Fibroblast of lung (primary cell): ENCODE results near the gene SLC25A5. TPM values are rescaled to one million over a fixed set of nuclear protein-coding genes. Genes with fewer than 3 reads are reported as not detected.
"Not testable (repeated sequence)": the region's sequence is repeated elsewhere in the genome, so short reads cannot be mapped to it uniquely, and the experiment has no call there.

ENCODE experiments used
- DNase-seq, 2 donors: peaks; one replicate each; pipeline versions ENCODE4 v3.0.0 to v3.0.0-alpha.2; 2010; ENCODE audit warnings: low read depth in 2 of 2
- H2AFZ ChIP-seq: 2 replicates; pipeline ENCODE4 v1.5.1; 2012; ENCODE audit warnings: low read length, control low read depth, inconsistent platforms
- H3K27ac ChIP-seq: 2 replicates; pipeline ENCODE4 v1.5.1; 2011; ENCODE audit warnings: low read length, control low read depth; ENCODE audit not compliant: insufficient read depth
- H3K27me3 ChIP-seq: 2 replicates; pipeline ENCODE4 v1.5.1; 2011; ENCODE audit warnings: mild to moderate bottlenecking, low read length; ENCODE audit not compliant: control insufficient read depth, insufficient read depth
- H3K36me3 ChIP-seq: 2 replicates; pipeline ENCODE4 v1.5.1; 2011; ENCODE audit warnings: low read length; ENCODE audit not compliant: control insufficient read depth, insufficient read depth
- H3K4me1 ChIP-seq: 2 replicates; pipeline ENCODE4 v1.5.1; 2011; ENCODE audit warnings: low read length; ENCODE audit not compliant: control insufficient read depth, insufficient read depth; ENCODE audit errors: extremely low read depth
- H3K4me2 ChIP-seq: 2 replicates; pipeline ENCODE4 v1.5.1; 2011; ENCODE audit warnings: low read length, control low read depth; ENCODE audit not compliant: insufficient read depth; ENCODE audit errors: extremely low read depth
- H3K4me3 ChIP-seq, 4 experiments: fragments of 200-600 bp in 1 of 4; sonication (generic) in 1 of 4; replicated peaks in 1 of 4; 2 replicates each; pipeline ENCODE4 v1.5.1; 2011 to 2016; ENCODE audit warnings: low read length in 4 of 4, low read depth in 3 of 4, mild to moderate bottlenecking in 3 of 4, control low read depth in 2 of 4, inconsistent platforms in 1 of 4, mixed read lengths in 1 of 4; ENCODE audit not compliant: insufficient read depth in 1 of 4; ENCODE audit errors: control extremely low read depth in 1 of 4
- H3K79me2 ChIP-seq: 2 replicates; pipeline ENCODE4 v1.5.1; 2012; ENCODE audit warnings: mild to moderate bottlenecking, low read length, inconsistent platforms; ENCODE audit not compliant: control insufficient read depth, insufficient read depth
- H3K9ac ChIP-seq: 2 replicates; pipeline ENCODE4 v1.5.1; 2011; ENCODE audit warnings: mild to moderate bottlenecking, low read length, control low read depth; ENCODE audit not compliant: insufficient read depth
- H3K9me3 ChIP-seq: 2 replicates; pipeline ENCODE4 v1.5.1; 2012; ENCODE audit warnings: low read depth, low read length; ENCODE audit not compliant: control insufficient read depth, insufficient read depth
- H4K20me1 ChIP-seq: 2 replicates; pipeline ENCODE4 v1.5.1; 2011; ENCODE audit warnings: low read length; ENCODE audit not compliant: control insufficient read depth, insufficient read depth; ENCODE audit errors: extremely low read depth
- CTCF ChIP-seq, 2 donors: IDR thresholded peaks in 1 of 2; conservative IDR thresholded peaks in 1 of 2; 1 replicate in 1 of 2; 2 replicates in 1 of 2; pipeline ENCODE4 v1.5.1; 2011 to 2012; ENCODE audit warnings: low read length in 2 of 2, control low read depth in 1 of 2, inconsistent platforms in 1 of 2, low read depth in 1 of 2, mild to moderate bottlenecking in 1 of 2
- EZH2 ChIP-seq: IDR thresholded peaks from 2 replicates; pipeline ENCODE4 v1.5.1; 2012; ENCODE audit warnings: low read length, control low read depth, mild to moderate bottlenecking; ENCODE audit errors: missing control alignments
- polyA plus RNA-seq, 2 donors: library from polyadenylated mRNA; depleted of rRNA in 1 of 2; stranded (reverse) in 1 of 2; unstranded in 1 of 2; fragments of >200 nt; gene quantifications; 2 replicates each; pipeline ENCODE4 v1.2.1, GENCODE V29; 2011 to 2012; ENCODE audit warnings: missing spikeins in 1 of 2
- total RNA-seq: library from RNA; depleted of rRNA; stranded (reverse); fragments of >200 nt; gene quantifications from 2 replicates; pipeline ENCODE4 v1.2.1, GENCODE V29; 2014

SLC25A5 gene
- total and polyA plus RNA-seq, 2 donors (not counting 1 experiment from before 2014, with no cell fraction given): 157 to 255 TPM

GRCh38 chrX:119488749-119489148 is 20.5 kb downstream of the SLC25A5 start:
- no peaks in the 10 kb centered on the region for H3K79me2 ChIP-seq
- no peak overlapping the region for H2AFZ ChIP-seq
- no peak overlapping the region for H3K4me2 ChIP-seq
- no peaks in the 10 kb centered on the region for H3K9me3 ChIP-seq
- H3K9ac ChIP-seq: no peak overlapping the region
- TF ChIP-seq CTCF (conservative IDR thresholded peaks at IDR 0.05 in 1 of 2, IDR thresholded peaks at IDR 0.05 in 1 of 2; ENCODE audit: low read depth in 1 of 2, low read length in 2 of 2) (peak; percentile 43 to 53), EZH2 (no peak)
- no peaks in the 10 kb centered on the region for H4K20me1 ChIP-seq
- no peaks in the 10 kb centered on the region for H3K4me1 ChIP-seq
- DNase-seq: peak; percentile 27 to 59
- no peaks in the 10 kb centered on the region for H3K36me3 ChIP-seq
- H3K27me3 ChIP-seq: no peaks in the 10 kb centered on the region
- H3K27ac ChIP-seq: no peak overlapping the region
- no peak overlapping the region for H3K4me3 ChIP-seq

GRCh38 chrX:119489212-119490074 is 21.2 kb downstream of the SLC25A5 start:
- Histone ChIP-seq H3K4me3 (no peak overlapping the region), H3K79me2 (no peaks in the 10 kb centered on the region), H3K36me3 (no peaks in the 10 kb centered on the region), H3K27ac (no peak overlapping the region), H3K9me3 (no peaks in the 10 kb centered on the region), H4K20me1 (no peaks in the 10 kb centered on the region), H3K9ac (no peak overlapping the region), H2AFZ (no peak overlapping the region), H3K4me2 (no peak overlapping the region), H3K4me1 (no peaks in the 10 kb centered on the region), H3K27me3 (no peaks in the 10 kb centered on the region)
- DNase-seq: no peak
- TF ChIP-seq EZH2 (no peak), CTCF (conservative IDR thresholded peaks at IDR 0.05 in 1 of 2, IDR thresholded peaks at IDR 0.05 in 1 of 2; ENCODE audit: low read depth in 1 of 2, low read length in 2 of 2) (no peak)

GRCh38 chrX:119492463-119492862 is 24.2 kb downstream of the SLC25A5 start:
- Histone ChIP-seq H3K4me2 (no peak overlapping the region), H3K27ac (no peak overlapping the region), H3K9ac (no peak overlapping the region), H3K79me2 (no peaks in the 10 kb centered on the region), H3K27me3 (no peaks in the 10 kb centered on the region), H3K4me3 (no peak overlapping the region), H2AFZ (no peak overlapping the region), H3K9me3 (no peaks in the 10 kb centered on the region), H4K20me1 (no peaks in the 10 kb centered on the region), H3K36me3 (no peaks in the 10 kb centered on the region), H3K4me1 (no peaks in the 10 kb centered on the region)
- no peak for TF ChIP-seq CTCF (conservative IDR thresholded peaks at IDR 0.05 in 1 of 2, IDR thresholded peaks at IDR 0.05 in 1 of 2; ENCODE audit: low read depth in 1 of 2, low read length in 2 of 2)
- TF ChIP-seq EZH2: no peak
- DNase-seq: no peak

- not testable (repeated sequence) for H3K4me3 ChIP-seq, H3K27me3 ChIP-seq, H3K9ac ChIP-seq, H4K20me1 ChIP-seq, H2AFZ ChIP-seq, H3K36me3 ChIP-seq, H3K4me2 ChIP-seq, H3K4me1 ChIP-seq, H3K79me2 ChIP-seq, DNase-seq, H3K27ac ChIP-seq, H3K9me3 ChIP-seq
Observed at GRCh38 chrX:119493851-119494495, 25.7 kb downstream of the SLC25A5 start.
